HUES48 (cell line): ENCODE data around the gene SUFU.
A peak's percentile ranks its signal among the peaks of the same experiment; 100 is the strongest.

Experiments used
- H3K27ac ChIP-seq: one replicate; pipeline ENCODE4 v1.7.0; 2013; ENCODE audit warnings: low read depth, low read length, inconsistent platforms
- H3K27me3 ChIP-seq: 2 replicates; pipeline ENCODE4 v1.6.1; 2013; ENCODE audit warnings: mild to moderate bottlenecking, low read length; ENCODE audit not compliant: control insufficient read depth, insufficient read depth
- H3K36me3 ChIP-seq: 2 replicates; pipeline ENCODE4 v1.6.1; 2013; ENCODE audit warnings: low read length; ENCODE audit not compliant: control insufficient read depth, insufficient read depth
- H3K4me1 ChIP-seq: 2 replicates; pipeline ENCODE4 v1.6.1; 2013; ENCODE audit warnings: mild to moderate bottlenecking, low read length; ENCODE audit not compliant: control insufficient read depth, insufficient read depth
- H3K4me3 ChIP-seq: 2 replicates; pipeline ENCODE4 v1.5.1; 2013; ENCODE audit warnings: mild to moderate bottlenecking, low read depth, low read length
- H3K9ac ChIP-seq: 2 replicates; pipeline ENCODE4 v1.6.1; 2013; ENCODE audit warnings: mild to moderate bottlenecking, low read depth, low read length, moderate library complexity
- H3K9me3 ChIP-seq: 2 replicates; pipeline ENCODE4 v1.6.1; 2013; ENCODE audit warnings: low read length; ENCODE audit not compliant: control insufficient read depth, insufficient read depth

The SUFU gene

GRCh38 chr10:102642736-102643335, 139.1 kb downstream of the SUFU start:
- Histone ChIP-seq H3K9me3 (no peaks in the 10 kb centered on the region), H3K9ac (peak overlapping the region; percentile 65), H3K4me3 (peak overlapping the region; percentile 75), H3K4me1 (peaks cover 15% of the 10 kb centered on the region), H3K27ac (peak overlapping the region; percentile 98), H3K36me3 (no peaks in the 10 kb centered on the region), H3K27me3 (no peaks in the 10 kb centered on the region)

GRCh38 chr10:102643336-102644065, 139.7 kb downstream of the SUFU start:
- Histone ChIP-seq H3K9ac (peak overlapping the region; percentile 73), H3K9me3 (no peaks in the 10 kb centered on the region), H3K4me1 (peaks cover 15% of the 10 kb centered on the region), H3K4me3 (peak overlapping the region; percentile 75), H3K27me3 (no peaks in the 10 kb centered on the region), H3K36me3 (no peaks in the 10 kb centered on the region), H3K27ac (peak overlapping the region; percentile 98)

- Histone ChIP-seq H3K27ac (peak within 1 kb of the TSS; percentile 98), H3K9me3 (no peaks in the 10 kb centered on the region), H3K9ac (peak within 1 kb of the TSS; percentile 73), H3K4me1 (peaks cover 22% of the 10 kb centered on the region), H3K36me3 (no peaks in the 10 kb centered on the region), H3K4me3 (peak within 1 kb of the TSS; percentile 75), H3K27me3 (no peaks in the 10 kb centered on the region)
Measured at GRCh38 chr10:102644066-102644645, 140.4 kb downstream of the SUFU start, which contains the start of gene TRIM8. Gene TRIM8 (plus strand): TSS chr10:102644479. CDS start chr10:102644618, 139 bp downstream.

GRCh38 chr10:102644646-102645387, 141.0 kb downstream of the SUFU start:
- H3K9ac ChIP-seq = peak overlapping the region; percentile 73
- H3K36me3 ChIP-seq = no peaks in the 10 kb centered on the region
- H3K27ac ChIP-seq = peak overlapping the region; percentile 98
- no peaks in the 10 kb centered on the region for H3K9me3 ChIP-seq
- peaks cover 29% of the 10 kb centered on the region for H3K4me1 ChIP-seq
- H3K27me3 ChIP-seq = no peaks in the 10 kb centered on the region
- peak overlapping the region; percentile 69 for H3K4me3 ChIP-seq

- Histone ChIP-seq H3K36me3 (no peaks in the 10 kb centered on the region), H3K4me3 (peak overlapping the region; percentile 69), H3K9ac (peak overlapping the region; percentile 54; the same call in 1 of the 2 replicates), H3K27me3 (no peaks in the 10 kb centered on the region), H3K27ac (peak overlapping the region; percentile 98), H3K9me3 (no peaks in the 10 kb centered on the region), H3K4me1 (peaks cover 33% of the 10 kb centered on the region)
Measured at GRCh38 chr10:102645388-102645740, 141.6 kb downstream of the SUFU start.

GRCh38 chr10:102645741-102646609, 142.2 kb downstream of the SUFU start:
- H3K27ac ChIP-seq = peak overlapping the region; percentile 98
- H3K27me3 ChIP-seq = no peaks in the 10 kb centered on the region
- H3K36me3 ChIP-seq = no peaks in the 10 kb centered on the region
- peaks cover 39% of the 10 kb centered on the region for H3K4me1 ChIP-seq
- no peaks in the 10 kb centered on the region for H3K9me3 ChIP-seq
- H3K9ac ChIP-seq = peak overlapping the region; percentile 54
- peak overlapping the region; percentile 69 for H3K4me3 ChIP-seq

- Histone ChIP-seq H3K4me3 (peak overlapping the region; percentile 69), H3K36me3 (no peaks in the 10 kb centered on the region), H3K9ac (no peak overlapping the region), H3K9me3 (no peaks in the 10 kb centered on the region), H3K27ac (peak overlapping the region; percentile 98), H3K27me3 (no peaks in the 10 kb centered on the region), H3K4me1 (peaks cover 41% of the 10 kb centered on the region)
Measured at GRCh38 chr10:102646610-102647442, 143.1 kb downstream of the SUFU start.

GRCh38 chr10:102647443-102648268, 143.9 kb downstream of the SUFU start:
- Histone ChIP-seq H3K36me3 (no peaks in the 10 kb centered on the region), H3K4me3 (no peak overlapping the region), H3K27me3 (no peaks in the 10 kb centered on the region), H3K27ac (no peak overlapping the region), H3K9me3 (no peaks in the 10 kb centered on the region), H3K4me1 (peaks cover 45% of the 10 kb centered on the region), H3K9ac (no peak overlapping the region)

- H3K4me3 ChIP-seq = no peak overlapping the region
- H3K9ac ChIP-seq = no peak overlapping the region
- no peaks in the 10 kb centered on the region for H3K9me3 ChIP-seq
- peaks cover 3% of the 10 kb centered on the region; the same call in 1 of the 2 replicates for H3K36me3 ChIP-seq
- H3K27ac ChIP-seq = no peak overlapping the region
- no peaks in the 10 kb centered on the region for H3K27me3 ChIP-seq
- H3K4me1 ChIP-seq = peaks cover 45% of the 10 kb centered on the region
Measured at GRCh38 chr10:102648269-102648888, 144.6 kb downstream of the SUFU start.
